Breast epithelium (tissue), 4 donors: ENCODE results near the gene SLC41A3. TPM values are rescaled to one million over a fixed set of nuclear protein-coding genes. Genes with fewer than 3 reads are reported as not detected.

Source experiments
- DNase-seq, 2 donors: peaks; one replicate each; pipeline ENCODE4 v3.0.0-alpha.2; 2019; ENCODE audit warnings: low spot score in 2 of 2
- H3K27ac ChIP-seq, 2 donors: fragments of 200-600 bp; sonication (generic) in 1 of 2; one replicate each; pipeline ENCODE4 v1.5.1; 2016 to 2019; ENCODE audit warnings: mild to moderate bottlenecking in 1 of 2
- H3K27me3 ChIP-seq, 2 donors: fragments of 200-600 bp; sonication (generic) in 1 of 2; one replicate each; pipeline versions ENCODE4 v1.5.1 to v1.6.0; 2017 to 2019; ENCODE audit warnings: control low read depth in 1 of 2, mild to moderate bottlenecking in 1 of 2
- H3K36me3 ChIP-seq: fragments of 200-600 bp; one replicate; pipeline ENCODE4 v1.5.1; 2019
- H3K4me1 ChIP-seq, 2 donors: fragments of 200-600 bp; sonication (generic); one replicate each; pipeline ENCODE4 v1.5.1; 2016 to 2019; ENCODE audit warnings: control low read depth in 1 of 2
- H3K4me3 ChIP-seq, 3 donors: fragments of 200-600 bp; sonication (generic); 1 replicate in 2 of 3; 2 replicates in 1 of 3; pipeline ENCODE4 v1.5.1; 2016 to 2019; ENCODE audit warnings: mild to moderate bottlenecking in 3 of 3, moderate library complexity in 2 of 3
- H3K9me3 ChIP-seq, 2 donors: fragments of 200-600 bp; sonication (generic) in 1 of 2; one replicate each; pipeline ENCODE4 v1.5.1; 2016 to 2019; ENCODE audit warnings: control low read depth in 1 of 2
- CTCF ChIP-seq, 3 donors: fragments of 450-650 bp; IDR thresholded peaks; one replicate each; pipeline ENCODE4 v1.5.1; 2016 to 2017; ENCODE audit warnings: antibody characterized with exemption in 3 of 3, mild to moderate bottlenecking in 3 of 3, moderate library complexity in 3 of 3
- POLR2A ChIP-seq: fragments of 450-650 bp; IDR thresholded peaks from one replicate; pipeline ENCODE4 v1.6.1; 2016; ENCODE audit warnings: antibody characterized with exemption, mild to moderate bottlenecking, moderate library complexity
- POLR2AphosphoS5 ChIP-seq, 3 donors: sonication (generic); formaldehyde crosslinking; IDR thresholded peaks; one replicate each; pipeline ENCODE4 v1.6.1; 2017; ENCODE audit warnings: antibody characterized with exemption in 3 of 3
- intact Hi-C: fragments of 100-400 bp; cut with DNase I; formaldehyde crosslinking; loops from one replicate; pipeline ENCODE4 v1.15.1; 2023; ENCODE audit warnings: low total_unique reads
- total RNA-seq, 3 donors: library from RNA; depleted of rRNA; stranded (reverse); fragments of >200 nt; gene quantifications; one replicate each; pipeline ENCODE4 v1.1.0, GENCODE V29; 2016

The SLC41A3 gene
- total RNA-seq, 3 donors from 2014 or later, result 42.6 to 53.7 (median 50.1) TPM

GRCh38 chr3:126081618-126082361 is 2.1 kb downstream of the SLC41A3 start:
- Histone ChIP-seq H3K4me3 (no peak overlapping the region), H3K36me3 (no peaks in the 10 kb centered on the region), H3K4me1 (peaks cover 0 to 5% of the 10 kb centered on the region in 2 donors), H3K27me3 (no peaks in the 10 kb centered on the region), H3K9me3 (no peaks in the 10 kb centered on the region), H3K27ac (peak overlapping the region; percentile 40 to 48)
- TF ChIP-seq CTCF (IDR thresholded peaks at IDR 0.05) (peak in 1 of 3 donors; percentile 29), POLR2A (no peak), POLR2AphosphoS5 (IDR thresholded peaks at IDR 0.05) (no peak)
- peak; percentile 34 to 70 for DNase-seq
- intact Hi-C loops, result no loop called here

- intact Hi-C loops, result no loop called here
- Histone ChIP-seq H3K27ac (no peak overlapping the region), H3K36me3 (no peaks in the 10 kb centered on the region), H3K4me1 (peaks cover 0 to 5% of the 10 kb centered on the region in 2 donors), H3K9me3 (no peaks in the 10 kb centered on the region), H3K27me3 (no peaks in the 10 kb centered on the region), H3K4me3 (no peak overlapping the region)
- TF ChIP-seq POLR2A (no peak), POLR2AphosphoS5 (IDR thresholded peaks at IDR 0.05) (no peak), CTCF (IDR thresholded peaks at IDR 0.05) (no peak)
- no peak for DNase-seq
Observed at GRCh38 chr3:126080970-126081369, 3.0 kb downstream of the SLC41A3 start.

- no peak for TF ChIP-seq POLR2AphosphoS5 (IDR thresholded peaks at IDR 0.05)
- no peak for TF ChIP-seq POLR2A
- DNase-seq, result no peak
- Histone ChIP-seq H3K4me3 (no peak overlapping the region), H3K27ac (no peak overlapping the region), H3K36me3 (no peaks in the 10 kb centered on the region), H3K27me3 (no peaks in the 10 kb centered on the region), H3K4me1 (peaks cover 0 to 5% of the 10 kb centered on the region in 2 donors), H3K9me3 (no peaks in the 10 kb centered on the region)
- intact Hi-C loops, result no loop called here
Observed at GRCh38 chr3:126078866-126079265, 5.1 kb downstream of the SLC41A3 start.

- TF ChIP-seq POLR2A (no peak), POLR2AphosphoS5 (IDR thresholded peaks at IDR 0.05) (no peak), CTCF (IDR thresholded peaks at IDR 0.05) (no peak)
- intact Hi-C loops, result no loop called here
- DNase-seq, result no peak
- H3K27ac ChIP-seq, result no peak overlapping the region
- H3K27me3 ChIP-seq, result no peaks in the 10 kb centered on the region
- H3K9me3 ChIP-seq, result peaks cover 0 to 3% of the 10 kb centered on the region in 2 donors
- no peak overlapping the region for H3K4me3 ChIP-seq
- H3K36me3 ChIP-seq, result no peaks in the 10 kb centered on the region
- peaks cover 0 to 5% of the 10 kb centered on the region in 2 donors for H3K4me1 ChIP-seq
Observed at GRCh38 chr3:126077754-126078153, 6.2 kb downstream of the SLC41A3 start.

GRCh38 chr3:126076140-126076539 is 7.8 kb downstream of the SLC41A3 start:
- Histone ChIP-seq H3K4me1 (no peaks in the 10 kb centered on the region), H3K27ac (no peak overlapping the region), H3K9me3 (peaks cover 0 to 4% of the 10 kb centered on the region in 2 donors), H3K4me3 (no peak overlapping the region), H3K27me3 (no peaks in the 10 kb centered on the region), H3K36me3 (no peaks in the 10 kb centered on the region)
- no peak for DNase-seq
- intact Hi-C loops, result no loop called here
- no peak for TF ChIP-seq POLR2AphosphoS5 (IDR thresholded peaks at IDR 0.05)
- TF ChIP-seq POLR2A, result no peak
- TF ChIP-seq CTCF (IDR thresholded peaks at IDR 0.05), result no peak
